ENCODE results near the gene MOB2.

DNA sequence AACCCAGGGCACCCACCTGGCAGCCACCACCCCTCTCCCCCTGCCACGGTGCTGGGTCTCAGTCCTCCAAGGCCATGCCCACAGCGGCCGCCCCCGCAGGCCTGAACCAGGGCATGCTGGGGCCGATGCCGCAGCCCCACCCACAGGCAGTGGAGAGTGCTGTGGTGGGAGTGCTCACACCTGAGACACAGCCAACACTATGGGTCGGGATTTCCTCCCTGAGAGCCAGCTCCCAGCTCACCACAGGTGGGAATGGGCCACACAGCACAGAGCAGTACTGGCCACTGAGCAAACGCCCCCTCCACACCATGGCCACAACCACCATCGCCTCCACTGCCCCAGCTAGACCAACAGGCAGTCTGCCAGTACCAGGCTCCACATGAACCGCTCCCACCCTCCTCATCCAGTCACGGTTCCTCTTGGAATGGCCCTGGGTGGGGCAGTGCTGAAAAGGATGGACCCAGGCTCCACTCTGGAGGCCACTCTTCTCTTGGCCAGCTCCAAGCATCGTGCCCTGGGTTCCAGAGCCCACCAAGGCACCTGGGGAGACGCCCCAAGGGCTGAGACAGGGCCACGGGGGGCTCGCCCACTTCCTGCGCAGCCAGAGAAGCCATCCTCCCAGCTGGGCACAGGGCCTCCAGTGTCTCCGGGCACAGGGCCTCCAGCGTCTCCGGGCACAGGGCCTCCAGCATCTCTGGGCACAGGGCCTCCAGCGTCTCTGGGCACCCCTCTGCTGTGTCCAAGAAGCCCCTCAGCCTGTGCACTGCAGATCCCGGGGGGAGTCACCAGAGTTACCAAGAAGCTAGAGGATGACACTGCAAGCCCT lies 14.2 kb downstream of the MOB2 start:
- TF ChIP-seq ZBTB26 (CRISPR knock-in tag; IDR thresholded peaks at IDR 0.05) (no peak), CREB1 (IDR thresholded peaks at IDR 0.05) (no peak), CREB1 (CRISPR knock-in tag; IDR thresholded peaks at IDR 0.05) (no peak), ZNF134 (CRISPR knock-in tag; conservative IDR thresholded peaks at IDR 0.05) (no peak), RCOR1 (IDR thresholded peaks at IDR 0.05; ENCODE audit: borderline replicate concordance in 1 of 2, low read depth in 2 of 2, low read length in 2 of 2) (no peak), RAD21 (CRISPR knock-in tag; conservative IDR thresholded peaks at IDR 0.05 in 1 of 2, IDR thresholded peaks at IDR 0.05 in 1 of 2) (no peak), ZNF589 (CRISPR knock-in tag; IDR thresholded peaks at IDR 0.05; ENCODE audit: low read depth) (no peak), ZNF408 (CRISPR knock-in tag; IDR thresholded peaks at IDR 0.05; ENCODE audit: low read depth) (no peak), RBFOX2 (IDR thresholded peaks at IDR 0.05; ENCODE audit: low read depth, low read length) (no peak), ZFP36 (IDR thresholded peaks at IDR 0.05; ENCODE audit: low read depth, low read length, partially characterized antibody) (no peak), SETDB1 (IDR thresholded peaks at IDR 0.05; ENCODE audit: low read length) (no peak)
- TF ChIP-seq, protein P1, sequence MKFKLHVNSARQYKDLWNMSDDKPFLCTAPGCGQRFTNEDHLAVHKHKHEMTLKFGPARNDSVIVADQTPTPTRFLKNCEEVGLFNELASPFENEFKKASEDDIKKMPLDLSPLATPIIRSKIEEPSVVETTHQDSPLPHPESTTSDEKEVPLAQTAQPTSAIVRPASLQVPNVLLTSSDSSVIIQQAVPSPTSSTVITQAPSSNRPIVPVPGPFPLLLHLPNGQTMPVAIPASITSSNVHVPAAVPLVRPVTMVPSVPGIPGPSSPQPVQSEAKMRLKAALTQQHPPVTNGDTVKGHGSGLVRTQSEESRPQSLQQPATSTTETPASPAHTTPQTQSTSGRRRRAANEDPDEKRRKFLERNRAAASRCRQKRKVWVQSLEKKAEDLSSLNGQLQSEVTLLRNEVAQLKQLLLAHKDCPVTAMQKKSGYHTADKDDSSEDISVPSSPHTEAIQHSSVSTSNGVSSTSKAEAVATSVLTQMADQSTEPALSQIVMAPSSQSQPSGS (CRISPR knock-in tag; IDR thresholded peaks at IDR 0.05): no peak
- TF ChIP-seq, protein P2, sequence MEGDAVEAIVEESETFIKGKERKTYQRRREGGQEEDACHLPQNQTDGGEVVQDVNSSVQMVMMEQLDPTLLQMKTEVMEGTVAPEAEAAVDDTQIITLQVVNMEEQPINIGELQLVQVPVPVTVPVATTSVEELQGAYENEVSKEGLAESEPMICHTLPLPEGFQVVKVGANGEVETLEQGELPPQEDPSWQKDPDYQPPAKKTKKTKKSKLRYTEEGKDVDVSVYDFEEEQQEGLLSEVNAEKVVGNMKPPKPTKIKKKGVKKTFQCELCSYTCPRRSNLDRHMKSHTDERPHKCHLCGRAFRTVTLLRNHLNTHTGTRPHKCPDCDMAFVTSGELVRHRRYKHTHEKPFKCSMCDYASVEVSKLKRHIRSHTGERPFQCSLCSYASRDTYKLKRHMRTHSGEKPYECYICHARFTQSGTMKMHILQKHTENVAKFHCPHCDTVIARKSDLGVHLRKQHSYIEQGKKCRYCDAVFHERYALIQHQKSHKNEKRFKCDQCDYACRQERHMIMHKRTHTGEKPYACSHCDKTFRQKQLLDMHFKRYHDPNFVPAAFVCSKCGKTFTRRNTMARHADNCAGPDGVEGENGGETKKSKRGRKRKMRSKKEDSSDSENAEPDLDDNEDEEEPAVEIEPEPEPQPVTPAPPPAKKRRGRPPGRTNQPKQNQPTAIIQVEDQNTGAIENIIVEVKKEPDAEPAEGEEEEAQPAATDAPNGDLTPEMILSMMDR (IDR thresholded peaks at IDR 0.05 in 2 of 3, conservative IDR thresholded peaks at IDR 0.05 in 1 of 3; ENCODE audit: insufficient read depth in 2 of 3, low read depth in 1 of 3, low read length in 3 of 3): no peak
